ENCODE data around the gene FSIP1.
A peak's percentile ranks its signal among the peaks of the same experiment; 100 is the strongest.

Gene FSIP1

DNA sequence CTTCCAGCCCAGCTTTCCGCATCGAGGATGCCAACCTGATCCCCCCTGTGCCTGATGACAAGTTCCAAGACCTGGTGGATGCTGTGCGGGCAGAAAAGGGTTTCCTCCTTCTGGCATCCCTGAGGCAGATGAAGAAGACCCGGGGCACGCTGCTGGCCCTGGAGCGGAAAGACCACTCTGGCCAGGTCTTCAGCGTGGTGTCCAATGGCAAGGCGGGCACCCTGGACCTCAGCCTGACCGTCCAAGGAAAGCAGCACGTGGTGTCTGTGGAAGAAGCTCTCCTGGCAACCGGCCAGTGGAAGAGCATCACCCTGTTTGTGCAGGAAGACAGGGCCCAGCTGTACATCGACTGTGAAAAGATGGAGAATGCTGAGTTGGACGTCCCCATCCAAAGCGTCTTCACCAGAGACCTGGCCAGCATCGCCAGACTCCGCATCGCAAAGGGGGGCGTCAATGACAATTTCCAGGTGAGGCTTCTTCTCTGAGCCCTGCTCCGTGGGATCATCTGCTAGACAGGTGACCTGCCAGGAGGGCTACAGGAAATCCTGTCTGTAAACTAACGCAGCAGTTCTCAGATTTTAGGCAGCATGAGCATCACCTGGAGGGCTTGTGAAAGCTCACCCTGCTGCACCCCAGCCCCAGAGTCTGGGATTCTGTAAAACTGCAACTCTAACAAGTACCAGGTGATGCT, 200.2 kb downstream of the FSIP1 start:
- no peak for DNase-seq (ENCODE audit: low read depth)

DNA sequence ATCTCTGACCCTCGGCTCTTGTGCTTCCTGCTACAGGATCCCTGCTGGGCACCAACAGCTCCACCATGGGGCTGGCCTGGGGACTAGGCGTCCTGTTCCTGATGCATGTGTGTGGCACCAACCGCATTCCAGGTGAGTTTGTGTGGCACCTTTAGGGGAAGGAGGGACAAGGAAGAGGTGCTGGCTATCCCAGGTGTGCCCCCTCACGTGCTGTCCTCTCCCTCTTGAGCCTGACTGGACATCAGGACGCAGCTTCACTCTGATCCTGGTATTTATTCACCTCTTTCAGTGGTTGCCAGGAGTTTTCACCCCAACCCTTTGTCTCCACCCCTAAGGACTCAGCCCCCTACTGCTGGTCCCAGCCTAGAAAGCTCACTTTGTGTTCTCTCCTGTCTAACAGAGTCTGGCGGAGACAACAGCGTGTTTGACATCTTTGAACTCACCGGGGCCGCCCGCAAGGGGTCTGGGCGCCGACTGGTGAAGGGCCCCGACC, 200.8 kb downstream of the FSIP1 start:
- DNase-seq (ENCODE audit: low read depth) = no peak

DNA sequence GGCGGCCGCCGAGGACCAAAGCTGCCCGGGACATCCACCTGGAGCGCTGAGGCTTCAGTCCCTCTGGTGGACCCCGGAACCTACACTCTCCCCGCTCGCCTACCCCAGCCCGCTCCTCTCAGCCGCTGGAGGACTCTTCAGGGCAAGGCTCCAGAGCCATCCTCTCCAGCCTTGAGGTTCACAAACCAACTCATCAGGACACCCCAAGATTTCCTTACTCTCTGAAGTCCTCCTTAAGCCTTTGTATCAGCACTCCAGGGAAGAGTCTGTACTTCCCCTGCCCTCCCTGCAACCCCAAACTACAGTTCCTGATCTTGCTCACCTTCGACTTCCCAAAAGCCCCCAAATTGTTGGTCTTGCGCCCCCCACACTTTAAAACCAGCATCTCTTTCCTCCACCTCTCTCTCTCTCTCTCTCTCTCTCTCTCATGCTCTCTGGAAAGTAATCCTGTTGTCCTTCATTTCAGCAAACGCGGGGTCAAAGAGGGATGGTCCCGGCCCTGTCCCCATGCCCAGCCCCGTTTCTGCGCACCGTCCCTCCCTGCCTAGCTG, 201.3 kb downstream of the FSIP1 start:
- no peak for DNase-seq (ENCODE audit: low read depth)

DNA sequence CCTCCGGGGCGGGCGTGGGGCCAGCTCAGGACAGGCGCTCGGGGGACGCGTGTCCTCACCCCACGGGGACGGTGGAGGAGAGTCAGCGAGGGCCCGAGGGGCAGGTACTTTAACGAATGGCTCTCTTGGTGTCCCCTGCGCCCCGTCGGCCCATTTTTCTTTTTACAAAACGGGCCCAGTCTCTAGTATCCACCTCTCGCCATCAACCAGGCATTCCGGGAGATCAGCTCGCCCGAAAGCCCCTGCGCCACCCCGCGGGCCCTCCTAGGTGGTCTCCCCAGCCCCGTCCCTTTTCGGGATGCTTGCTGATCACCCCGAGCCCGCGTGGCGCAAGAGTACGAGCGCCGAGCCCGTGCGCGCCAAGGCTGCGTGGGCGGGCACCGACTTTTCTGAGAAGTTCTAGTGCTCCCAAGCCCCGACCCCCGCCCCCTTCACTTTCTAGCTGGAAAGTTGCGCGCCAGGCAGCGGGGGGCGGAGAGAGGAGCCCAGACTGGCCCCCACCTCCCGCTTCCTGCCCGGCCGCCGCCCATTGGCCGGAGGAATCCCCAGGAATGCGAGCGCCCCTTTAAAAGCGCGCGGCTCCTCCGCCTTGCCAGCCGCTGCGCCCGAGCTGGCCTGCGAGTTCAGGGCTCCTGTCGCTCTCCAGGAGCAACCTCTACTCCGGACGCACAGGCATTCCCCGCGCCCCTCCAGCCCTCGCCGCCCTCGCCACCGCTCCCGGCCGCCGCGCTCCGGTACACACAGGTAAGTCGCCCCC, 202.0 kb downstream of the FSIP1 start, which contains the start of gene THBS1:
Gene THBS1 (plus strand): TSS at position 595 of the 757 bp plus-strand sequence. CDS start 779 bp downstream, outside the sequence.
- no peak for DNase-seq (ENCODE audit: low read depth)

DNA sequence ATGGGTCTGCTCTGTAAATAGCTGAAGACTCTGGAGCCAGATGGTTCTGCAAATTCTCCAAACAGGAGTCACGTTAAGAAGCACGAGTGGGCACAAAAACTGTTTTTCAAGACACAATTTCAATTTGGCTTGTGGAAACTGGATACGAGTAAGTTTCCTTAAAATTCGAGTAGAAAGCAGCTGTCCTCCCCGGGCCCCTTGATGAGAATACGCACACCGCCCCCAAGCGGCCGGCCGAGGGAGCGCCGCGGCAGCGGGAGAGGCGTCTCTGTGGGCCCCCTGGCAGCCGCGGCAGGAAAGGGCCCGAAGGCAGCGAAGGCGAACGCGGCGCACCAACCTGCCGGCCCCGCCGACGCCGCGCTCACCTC, 202.5 kb downstream of the FSIP1 start:
- DNase-seq (ENCODE audit: low read depth) = peak; percentile 78

DNA sequence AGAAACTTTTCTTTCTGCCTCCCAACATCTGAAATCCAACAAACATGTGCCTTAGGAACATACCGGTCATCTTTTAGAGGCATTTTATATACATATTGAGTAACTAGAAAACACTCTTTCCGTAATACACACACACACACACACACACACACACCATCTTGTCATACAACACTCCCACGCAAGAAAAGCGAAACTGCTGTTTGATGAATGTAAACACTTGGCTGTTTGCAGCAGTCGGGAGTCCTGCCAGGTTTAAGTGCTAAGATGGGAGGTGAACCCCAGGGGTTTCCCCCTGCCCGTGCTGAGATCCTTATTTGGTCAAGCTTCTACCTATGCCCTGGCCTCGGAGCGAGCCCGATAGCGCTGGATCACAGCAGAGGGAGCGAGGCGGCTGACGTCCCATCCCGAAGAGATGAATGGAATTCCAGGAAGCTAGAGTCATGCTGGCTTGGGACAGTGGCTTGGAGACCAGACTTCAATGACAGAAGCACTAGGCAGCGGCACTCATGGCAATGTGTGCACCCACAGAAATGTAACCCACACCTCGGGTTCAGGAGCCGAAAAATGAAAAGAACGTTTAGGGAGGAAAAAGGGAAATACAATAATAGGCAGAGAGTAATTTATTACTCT, 203.0 kb downstream of the FSIP1 start:
- peak; percentile 89 for DNase-seq (ENCODE audit: low read depth)

DNA sequence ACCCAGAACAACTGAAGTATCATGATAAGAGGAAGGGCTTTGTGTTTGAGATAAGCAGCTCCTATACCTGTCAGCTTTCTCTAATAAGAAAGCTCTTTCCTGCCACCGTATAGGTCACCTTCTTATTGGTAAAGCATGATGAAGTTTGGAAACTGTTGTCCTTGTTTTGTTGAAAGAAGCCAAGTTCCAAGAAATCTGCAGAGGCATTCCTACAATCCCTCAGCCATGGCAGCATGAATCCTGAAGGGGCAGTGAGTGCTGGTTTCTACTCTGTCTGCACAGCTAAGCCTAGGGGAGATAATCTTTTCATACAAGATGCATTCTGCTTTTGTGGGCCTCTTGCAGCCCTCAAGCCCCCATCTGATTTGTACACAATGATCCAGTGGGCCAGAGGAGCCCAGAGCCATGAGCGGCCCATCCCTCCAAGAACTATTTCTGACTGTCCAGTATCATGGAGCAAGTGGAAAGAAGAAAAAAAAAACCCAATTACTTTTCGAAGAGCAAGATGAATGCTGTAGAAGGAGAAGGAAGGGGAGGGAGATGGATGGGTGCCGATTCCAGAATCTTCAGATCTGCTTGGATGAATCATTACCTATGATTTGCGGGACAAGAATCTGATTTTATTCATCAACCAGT, 203.7 kb downstream of the FSIP1 start:
- no peak for DNase-seq (ENCODE audit: low read depth)

DNA sequence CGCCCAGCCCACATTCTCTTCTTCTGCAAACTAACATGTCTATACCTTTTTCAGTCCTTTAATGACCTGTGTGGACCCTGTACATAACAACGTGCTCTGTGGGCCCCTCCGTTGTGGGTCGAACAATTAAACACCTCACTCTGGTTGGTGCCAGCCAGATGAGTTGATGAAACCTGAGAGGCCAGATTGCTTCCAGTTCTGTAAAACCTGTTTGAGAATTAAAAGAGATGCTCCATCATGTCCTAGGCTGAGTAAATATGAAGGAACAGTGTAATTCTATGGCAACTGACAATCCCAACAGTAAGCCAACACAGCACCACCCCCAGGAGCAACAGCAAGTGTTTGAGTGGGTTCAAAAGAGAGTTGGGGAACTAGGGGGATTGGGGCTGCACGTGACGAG, 207.5 kb downstream of the FSIP1 start:
- no peak for DNase-seq (ENCODE audit: low read depth)

DNA sequence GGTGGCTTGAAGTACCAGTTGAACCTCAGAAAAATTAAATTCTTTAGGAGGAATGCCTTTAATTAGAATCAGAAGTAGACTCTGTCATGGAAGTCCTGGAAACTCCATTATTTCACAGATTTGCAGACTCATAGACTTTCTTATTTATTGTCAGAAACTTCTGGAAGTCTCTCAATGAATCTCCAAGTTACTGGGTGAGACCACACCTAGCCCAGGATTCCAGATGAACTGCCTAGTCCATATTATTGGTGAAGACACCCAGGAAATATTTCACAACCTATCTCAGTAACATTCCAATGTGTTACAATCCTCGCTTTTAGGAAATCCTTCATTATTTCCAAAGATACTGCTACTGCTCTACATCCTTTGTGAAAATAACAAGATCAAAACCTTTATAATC, 208.2 kb downstream of the FSIP1 start:
- DNase-seq (ENCODE audit: low read depth) = no peak

DNA sequence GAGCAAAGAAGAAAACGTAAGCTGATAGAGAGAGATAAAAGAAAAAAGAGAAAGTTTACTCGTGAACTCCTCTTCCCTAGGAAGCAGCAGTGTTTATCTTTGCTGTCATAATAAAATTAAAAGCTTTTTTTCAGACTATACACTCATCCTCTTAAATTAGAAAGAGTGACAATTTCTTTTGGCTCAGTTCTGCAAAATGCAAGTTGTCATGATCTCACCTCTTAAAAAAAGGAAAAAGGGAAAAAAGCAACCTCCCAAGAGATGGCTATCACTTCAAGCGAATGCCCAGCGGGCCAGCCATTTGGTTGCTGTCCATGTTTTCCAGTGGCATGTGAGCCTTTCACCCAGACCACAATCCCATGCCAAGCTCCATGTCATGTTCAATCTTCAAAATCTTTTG, 208.8 kb downstream of the FSIP1 start:
- no peak for DNase-seq (ENCODE audit: low read depth)

DNA sequence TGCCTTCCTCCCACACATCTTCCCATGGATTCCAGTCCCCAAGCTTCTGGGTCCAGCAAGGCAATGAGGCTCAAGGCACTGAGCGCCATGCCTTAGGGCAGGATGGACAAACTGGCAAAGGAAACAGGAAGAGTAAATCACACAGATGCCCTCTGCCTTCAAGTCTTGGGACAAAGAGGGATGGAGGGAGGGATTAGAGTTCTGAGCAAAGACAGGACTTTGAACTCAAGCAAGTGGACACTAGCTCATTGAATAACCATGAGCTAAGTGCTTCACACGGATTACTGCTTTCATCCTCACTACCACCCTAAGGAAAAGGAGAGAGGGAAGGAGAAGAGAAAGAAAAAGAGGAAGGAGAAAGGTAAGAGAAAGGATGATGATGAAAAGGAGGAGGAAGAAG, 209.4 kb downstream of the FSIP1 start:
- no peak for DNase-seq (ENCODE audit: low read depth)

DNA sequence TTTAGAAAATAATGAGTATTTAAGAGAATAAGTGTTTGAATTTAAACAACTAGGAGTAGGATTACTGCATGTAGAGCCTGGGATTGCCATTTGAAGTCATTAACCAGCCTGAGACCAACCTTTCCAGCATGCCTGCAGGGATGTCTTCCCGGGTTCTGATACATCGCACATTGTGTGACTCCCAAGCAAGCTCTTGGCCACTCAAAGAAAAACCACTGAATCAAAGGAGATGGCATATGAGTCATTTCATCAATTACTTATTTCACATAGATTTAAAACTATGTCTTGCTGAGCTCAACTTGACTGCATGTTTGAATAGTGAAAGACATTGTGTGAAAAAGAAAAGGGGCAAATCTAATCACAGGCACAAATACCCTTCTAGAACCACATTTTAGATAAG, 216.8 kb downstream of the FSIP1 start:
- DNase-seq (ENCODE audit: low read depth) = no peak

DNA sequence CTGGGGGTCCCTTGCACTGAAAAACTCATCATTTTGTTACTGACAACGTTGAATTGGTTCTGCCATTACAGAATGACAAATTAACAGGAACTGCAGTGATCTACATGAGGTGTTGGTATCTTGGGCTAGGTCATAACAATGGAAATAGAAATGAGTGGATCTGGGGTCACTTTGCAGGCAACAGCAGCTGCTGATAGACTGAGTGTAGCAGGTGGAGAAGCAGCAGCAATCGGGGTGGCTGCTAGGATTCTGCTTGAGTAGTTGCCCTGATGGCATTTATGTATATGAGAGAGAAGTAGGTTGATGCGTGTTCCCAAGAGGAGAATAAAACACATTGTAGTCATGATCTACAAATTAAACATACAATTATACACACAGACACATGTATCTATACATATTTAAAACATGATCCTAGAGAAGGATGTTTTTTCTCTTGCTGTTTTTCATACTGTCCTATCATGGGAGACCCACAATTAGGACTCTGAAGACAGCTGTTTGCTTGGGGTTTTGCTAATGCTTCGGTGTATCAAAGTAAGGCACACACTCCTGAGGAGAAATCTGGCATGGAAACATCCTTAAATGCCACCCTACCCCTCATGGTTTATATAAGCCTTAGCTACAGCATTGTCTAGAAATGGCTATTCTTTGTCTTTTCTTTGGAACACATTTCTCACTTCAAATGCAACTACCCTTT, 217.5 kb downstream of the FSIP1 start:
- DNase-seq (ENCODE audit: low read depth) = no peak

DNA sequence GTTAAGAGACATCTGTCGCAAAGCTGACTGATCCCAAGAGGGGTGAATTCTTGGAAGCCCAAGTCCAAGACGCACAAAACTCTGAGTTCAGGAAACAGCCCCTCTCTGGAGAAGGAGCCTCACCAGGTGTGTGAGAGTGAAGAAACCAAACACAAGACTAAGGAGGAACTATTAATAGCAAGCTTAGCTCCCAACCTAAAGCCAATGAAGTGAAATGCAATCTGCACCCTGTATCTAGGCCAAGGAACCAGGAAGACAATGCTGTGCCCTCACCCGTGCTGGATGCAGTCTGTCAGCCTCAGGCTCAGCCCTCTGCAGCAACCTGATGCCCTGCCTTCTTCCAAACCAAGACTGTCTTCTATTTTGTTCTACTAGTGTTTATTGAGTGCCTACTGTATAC, 224.2 kb downstream of the FSIP1 start:
- no peak for DNase-seq (ENCODE audit: low read depth)

DNA sequence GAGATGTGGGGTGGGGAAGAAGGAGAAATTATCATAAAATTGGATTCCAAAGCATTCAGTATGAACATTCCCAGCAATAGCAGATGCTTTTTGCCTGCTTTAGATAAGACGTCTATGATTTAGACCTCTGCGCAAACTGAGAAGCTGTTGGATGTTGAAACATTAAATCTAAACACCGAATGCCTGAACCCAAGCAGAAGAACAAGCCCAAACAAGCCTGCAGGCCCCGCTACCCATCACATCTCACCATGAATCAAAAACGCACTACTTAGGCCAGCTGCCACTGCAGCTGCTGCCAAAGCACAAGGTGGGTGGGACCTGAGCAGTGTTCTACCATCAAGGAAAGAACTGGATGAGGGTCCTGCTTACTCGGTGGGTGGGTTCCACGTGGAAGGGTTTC, 226.2 kb downstream of the FSIP1 start:
- no peak for DNase-seq (ENCODE audit: low read depth)

DNA sequence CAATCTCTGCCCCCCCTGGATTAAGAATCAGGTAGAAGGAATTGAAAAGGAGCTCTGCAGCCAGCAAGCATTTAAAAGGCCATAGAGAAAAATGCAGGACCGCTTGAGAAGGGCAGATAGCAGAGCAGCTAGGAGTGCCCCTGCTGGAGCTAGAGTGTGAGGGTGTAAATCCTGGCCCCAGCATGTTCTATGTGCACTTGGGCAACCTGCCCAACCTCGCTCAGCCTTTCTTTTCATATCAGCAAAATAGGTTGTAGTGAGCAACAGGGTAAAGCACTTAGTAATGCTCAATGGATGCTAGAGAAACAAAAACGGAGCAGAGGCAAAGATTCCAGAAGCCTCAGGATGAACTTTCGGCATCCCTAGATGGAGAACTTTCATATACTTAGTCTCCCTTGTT, 226.8 kb downstream of the FSIP1 start:
- DNase-seq (ENCODE audit: low read depth) = no peak

DNA sequence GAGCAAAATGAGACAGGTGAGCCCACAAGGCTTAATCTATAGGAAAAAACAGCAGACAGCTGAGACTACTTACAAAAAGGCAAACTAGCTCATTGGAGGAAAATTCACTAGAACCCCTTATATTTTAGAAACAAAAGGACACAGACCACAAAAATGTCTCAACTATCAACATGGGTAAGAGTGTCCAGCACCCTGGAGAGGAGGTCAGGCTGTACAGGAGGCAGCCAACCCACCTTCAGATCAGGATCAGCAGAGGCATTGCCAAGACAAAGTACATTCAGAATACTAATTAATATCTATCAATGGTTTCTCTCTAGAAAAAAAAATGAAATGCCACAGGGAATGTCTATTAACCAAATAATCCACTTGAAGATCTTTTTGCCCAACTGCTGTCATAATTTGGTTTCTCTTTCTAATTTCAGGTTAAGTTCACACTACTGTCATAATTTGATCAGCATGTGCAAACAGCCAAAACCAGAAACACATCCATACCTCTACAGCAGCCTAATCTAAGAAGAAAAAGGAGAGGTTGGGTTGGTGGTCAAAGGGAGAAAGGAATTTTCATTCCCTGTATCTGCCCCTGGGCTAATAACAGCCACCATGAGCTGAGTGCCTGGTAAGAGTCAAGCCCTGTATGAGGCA, 227.8 kb downstream of the FSIP1 start:
- no peak for DNase-seq (ENCODE audit: low read depth)

DNA sequence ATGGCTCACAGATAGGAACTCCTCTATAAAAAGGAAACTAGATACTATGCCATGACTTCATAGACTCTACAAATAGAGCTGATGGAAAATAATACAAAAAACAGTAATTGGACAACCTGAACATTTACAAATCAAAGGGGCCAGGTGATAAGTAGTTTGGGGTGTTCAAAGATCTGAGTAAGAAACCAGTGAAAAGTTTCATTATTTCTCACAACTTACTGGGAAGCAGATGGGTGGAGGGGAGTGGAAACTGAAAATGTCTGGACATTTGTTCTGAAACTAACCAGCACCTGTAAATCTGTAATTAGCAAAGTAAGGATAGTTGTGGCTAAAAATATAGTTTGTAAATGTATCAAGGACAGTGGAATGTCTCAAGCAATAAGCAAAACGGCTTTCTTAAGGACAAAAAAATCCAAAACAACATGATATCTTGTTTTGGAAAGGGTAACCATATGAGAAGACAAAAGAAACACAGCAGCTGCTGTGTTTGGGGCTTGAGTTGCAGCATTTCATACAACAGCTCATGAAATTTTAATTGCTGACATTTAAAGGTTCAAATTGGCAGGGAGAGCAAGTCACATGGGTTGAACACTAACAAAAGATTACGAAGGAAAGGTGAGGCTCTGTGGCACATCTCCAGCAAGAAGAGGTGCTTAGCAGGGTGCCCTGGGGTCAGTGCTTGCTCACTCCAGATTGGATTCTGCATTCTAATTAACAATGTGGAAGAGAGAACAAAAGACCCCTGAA, 228.5 kb downstream of the FSIP1 start:
- DNase-seq (ENCODE audit: low read depth) = no peak

DNA sequence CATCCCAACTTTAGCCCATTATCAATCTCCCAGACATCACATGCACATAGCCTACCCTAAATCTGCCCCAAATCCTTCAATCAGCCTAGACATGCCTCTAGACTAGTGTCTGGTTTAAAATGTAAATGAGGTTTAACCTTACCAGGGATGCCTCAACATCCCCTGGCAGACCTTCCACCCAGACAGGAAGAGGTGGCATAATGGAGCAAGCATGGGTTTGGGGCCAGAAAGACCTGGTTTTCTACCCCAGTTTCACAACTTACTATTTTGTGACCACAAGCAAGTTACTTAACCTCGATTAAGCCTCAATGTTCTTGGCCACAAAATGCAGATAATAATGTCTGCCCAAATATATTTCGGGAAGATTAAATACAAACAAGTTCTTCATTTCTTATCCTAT, 230.1 kb downstream of the FSIP1 start:
- no peak for DNase-seq (ENCODE audit: low read depth)

DNA sequence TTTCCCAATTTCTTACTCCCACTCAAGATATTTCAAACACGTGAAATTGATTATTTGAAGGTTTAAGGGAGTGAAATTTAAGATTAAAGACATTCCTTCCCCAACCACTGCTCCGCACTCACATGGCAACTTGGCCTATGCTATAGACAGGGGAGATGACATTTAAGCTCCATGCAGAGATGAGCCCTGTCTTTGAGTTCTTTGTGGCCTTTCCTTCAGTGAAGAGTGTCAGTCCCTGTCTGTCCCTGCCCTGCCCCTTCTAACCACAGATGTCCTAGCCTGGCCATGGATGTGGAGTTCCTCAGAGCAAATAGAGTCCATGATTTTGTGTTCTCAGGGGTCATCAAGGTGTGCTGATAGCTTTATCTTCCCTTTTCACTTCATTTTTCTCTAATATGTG, 231.2 kb downstream of the FSIP1 start:
- no peak for DNase-seq (ENCODE audit: low read depth)

Data from non-pigmented ciliary epithelial cell (primary cell).